ENCODE data around the gene TDRKH. TPM values are rescaled to one million over a fixed set of nuclear protein-coding genes. Genes with fewer than 3 reads are reported as not detected.
A peak's percentile ranks its signal among the peaks of the same experiment; 100 is the strongest.

Gene TDRKH
- total and polyA plus RNA-seq, 2 of the 13 experiments (the other 11 are each of a cell fraction or from before 2014, with no cell fraction given): 3.9 to 5.4 TPM

DNA sequence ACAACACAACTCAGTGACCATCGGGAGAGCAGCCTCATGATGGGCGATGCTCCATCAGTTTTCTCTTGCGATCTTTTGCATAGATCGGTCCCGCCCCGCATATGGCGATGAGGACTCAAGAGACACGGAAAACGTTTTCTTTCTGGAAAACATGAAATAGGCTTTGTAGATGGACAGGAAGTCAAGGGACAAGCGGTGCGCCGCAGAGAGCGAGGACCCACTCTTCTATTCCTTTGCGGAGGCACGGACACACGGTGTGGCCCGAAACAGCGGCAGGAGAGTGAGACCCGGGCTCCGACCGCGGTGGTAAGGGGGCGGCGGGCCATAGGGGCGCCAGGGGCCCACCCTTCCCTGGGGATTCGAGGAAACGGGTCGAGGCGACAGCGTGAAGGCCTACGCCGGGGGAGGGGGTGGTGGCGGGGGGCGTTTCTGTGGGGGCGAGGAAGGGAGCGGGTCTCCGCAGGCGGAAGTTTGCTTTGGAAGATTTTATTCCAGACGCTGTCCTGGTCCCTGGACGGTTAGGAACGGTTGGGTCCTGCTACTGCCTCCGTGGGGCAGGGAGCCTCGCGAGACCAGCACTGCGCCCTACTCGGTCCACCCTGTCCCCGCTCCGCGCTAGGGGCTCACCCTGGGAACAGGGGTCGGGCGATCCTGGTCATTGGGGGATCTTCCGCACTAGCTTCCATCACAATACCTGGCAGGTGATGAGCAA lies 796 bp upstream of the TDRKH start (continued):
- TF ChIP-seq, protein P1, sequence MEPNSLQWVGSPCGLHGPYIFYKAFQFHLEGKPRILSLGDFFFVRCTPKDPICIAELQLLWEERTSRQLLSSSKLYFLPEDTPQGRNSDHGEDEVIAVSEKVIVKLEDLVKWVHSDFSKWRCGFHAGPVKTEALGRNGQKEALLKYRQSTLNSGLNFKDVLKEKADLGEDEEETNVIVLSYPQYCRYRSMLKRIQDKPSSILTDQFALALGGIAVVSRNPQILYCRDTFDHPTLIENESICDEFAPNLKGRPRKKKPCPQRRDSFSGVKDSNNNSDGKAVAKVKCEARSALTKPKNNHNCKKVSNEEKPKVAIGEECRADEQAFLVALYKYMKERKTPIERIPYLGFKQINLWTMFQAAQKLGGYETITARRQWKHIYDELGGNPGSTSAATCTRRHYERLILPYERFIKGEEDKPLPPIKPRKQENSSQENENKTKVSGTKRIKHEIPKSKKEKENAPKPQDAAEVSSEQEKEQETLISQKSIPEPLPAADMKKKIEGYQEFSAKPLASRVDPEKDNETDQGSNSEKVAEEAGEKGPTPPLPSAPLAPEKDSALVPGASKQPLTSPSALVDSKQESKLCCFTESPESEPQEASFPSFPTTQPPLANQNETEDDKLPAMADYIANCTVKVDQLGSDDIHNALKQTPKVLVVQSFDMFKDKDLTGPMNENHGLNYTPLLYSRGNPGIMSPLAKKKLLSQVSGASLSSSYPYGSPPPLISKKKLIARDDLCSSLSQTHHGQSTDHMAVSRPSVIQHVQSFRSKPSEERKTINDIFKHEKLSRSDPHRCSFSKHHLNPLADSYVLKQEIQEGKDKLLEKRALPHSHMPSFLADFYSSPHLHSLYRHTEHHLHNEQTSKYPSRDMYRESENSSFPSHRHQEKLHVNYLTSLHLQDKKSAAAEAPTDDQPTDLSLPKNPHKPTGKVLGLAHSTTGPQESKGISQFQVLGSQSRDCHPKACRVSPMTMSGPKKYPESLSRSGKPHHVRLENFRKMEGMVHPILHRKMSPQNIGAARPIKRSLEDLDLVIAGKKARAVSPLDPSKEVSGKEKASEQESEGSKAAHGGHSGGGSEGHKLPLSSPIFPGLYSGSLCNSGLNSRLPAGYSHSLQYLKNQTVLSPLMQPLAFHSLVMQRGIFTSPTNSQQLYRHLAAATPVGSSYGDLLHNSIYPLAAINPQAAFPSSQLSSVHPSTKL (CRISPR knock-in tag; IDR thresholded peaks at IDR 0.05): no peak
- 0 out of 2 replicates have a peak, but pooled peaks have one; percentile 65 for TF ChIP-seq ZNF790 (CRISPR knock-in tag; IDR thresholded peaks at IDR 0.05; ENCODE audit: borderline replicate concordance)
- no peak for TF ChIP-seq SPEN (CRISPR knock-in tag; IDR thresholded peaks at IDR 0.05; ENCODE audit: low read depth)
- TF ChIP-seq AKAP8 (CRISPR knock-in tag; IDR thresholded peaks at IDR 0.05): no peak
- TF ChIP-seq ZNF337 (CRISPR knock-in tag; IDR thresholded peaks at IDR 0.05; ENCODE audit: borderline replicate concordance, low read depth): no peak
- no peak for TF ChIP-seq ZSCAN31 (CRISPR knock-in tag; IDR thresholded peaks at IDR 0.05; ENCODE audit: low read depth)
- no peak for TF ChIP-seq BHLHE40 (IDR thresholded peaks at IDR 0.05; ENCODE audit: low read length)
- no peak for TF ChIP-seq HHEX (CRISPR knock-in tag; IDR thresholded peaks at IDR 0.05)
- no peak for TF ChIP-seq CENPX (CRISPR knock-in tag; IDR thresholded peaks at IDR 0.05)
- TF ChIP-seq ZNF572 (CRISPR knock-in tag; IDR thresholded peaks at IDR 0.05): no peak
- peak; percentile 16; the same call in 1 of the 2 replicates for TF ChIP-seq ZNF607 (CRISPR knock-in tag; IDR thresholded peaks at IDR 0.05; ENCODE audit: borderline replicate concordance)
- TF ChIP-seq ATF3 (CRISPR knock-in tag; IDR thresholded peaks at IDR 0.05): no peak
- no peak for TF ChIP-seq BORCS8-MEF2B (CRISPR knock-in tag; IDR thresholded peaks at IDR 0.05)
- TF ChIP-seq FOXK1 (CRISPR knock-in tag; IDR thresholded peaks at IDR 0.05; ENCODE audit: borderline replicate concordance, low read depth): no peak
- TF ChIP-seq ZNF33B (CRISPR knock-in tag; IDR thresholded peaks at IDR 0.05): no peak
- 0 out of 2 replicates have a peak, but pooled peaks have one; percentile 14 for TF ChIP-seq ZNF547 (CRISPR knock-in tag; IDR thresholded peaks at IDR 0.05)
- TF ChIP-seq GFI1 (CRISPR knock-in tag; IDR thresholded peaks at IDR 0.05; ENCODE audit: borderline replicate concordance): peak; percentile 6; the same call in 1 of the 2 replicates
- TF ChIP-seq PHF8 (CRISPR knock-in tag; IDR thresholded peaks at IDR 0.05): peak; percentile 22; the same call in 1 of the 2 replicates
- no peak for TF ChIP-seq SNAPC4 (CRISPR knock-in tag; IDR thresholded peaks at IDR 0.05)
